HepG2 (cell line): ENCODE measurements around the gene ZSWIM5. TPM values are rescaled to one million over a fixed set of nuclear protein-coding genes. Genes with fewer than 3 reads are reported as not detected.

ENCODE experiments used
- ARID2 ChIP-seq: sonication (generic); formaldehyde crosslinking; IDR thresholded peaks from 2 replicates; pipeline ENCODE4 v1.8.1; 2022; ENCODE audit warnings: mild to moderate bottlenecking, missing genetic modification reagents, borderline replicate concordance
- CBX5 ChIP-seq: sonication (generic); formaldehyde crosslinking; IDR thresholded peaks from 2 replicates; pipeline ENCODE4 v1.4.0; 2020; ENCODE audit warnings: missing genetic modification reagents, borderline replicate concordance
- GLI4 ChIP-seq: sonication (generic); formaldehyde crosslinking; IDR thresholded peaks from 2 replicates; pipeline ENCODE4 v1.5.1; 2020; ENCODE audit warnings: missing genetic modification reagents, mild to moderate bottlenecking, moderate library complexity, borderline replicate concordance
- HNRNPH1 ChIP-seq: fragments of 200-400 bp; formaldehyde crosslinking; optimal IDR thresholded peaks from 2 replicates; pipeline ENCODE3; 2017; ENCODE audit warnings: mild to moderate bottlenecking, low read depth, low read length
- HOXA9 ChIP-seq: sonication (generic); formaldehyde crosslinking; IDR thresholded peaks from 2 replicates; pipeline ENCODE4 v1.8.1; 2022; ENCODE audit warnings: missing genetic modification reagents, mild to moderate bottlenecking, moderate library complexity, borderline replicate concordance
- IRX3 ChIP-seq: sonication (generic); formaldehyde crosslinking; IDR thresholded peaks from 2 replicates; pipeline ENCODE4 v1.8.1; 2023; ENCODE audit warnings: mild to moderate bottlenecking, low read depth, missing genetic modification reagents, borderline replicate concordance
- ISX ChIP-seq: sonication (generic); formaldehyde crosslinking; conservative IDR thresholded peaks from 2 replicates; pipeline ENCODE4 v1.5.0; 2020; ENCODE audit warnings: missing genetic modification reagents
- NBN ChIP-seq: fragments of 450-650 bp; conservative IDR thresholded peaks from 2 replicates; pipeline ENCODE4 v1.6.1; 2017
- NCOR1 ChIP-seq: fragments of 200-600 bp; sonication (generic); IDR thresholded peaks from 2 replicates; pipeline ENCODE4 v1.7.0; 2017; ENCODE audit warnings: antibody characterized with exemption, low read length, borderline replicate concordance
- PAWR ChIP-seq: sonication (generic); formaldehyde crosslinking; IDR thresholded peaks from 2 replicates; pipeline ENCODE4 v1.4.0; 2020; ENCODE audit warnings: missing genetic modification reagents, mild to moderate bottlenecking, borderline replicate concordance
- ZNF496 ChIP-seq: sonication (generic); formaldehyde crosslinking; IDR thresholded peaks from 2 replicates; pipeline ENCODE4 v1.8.1; 2023; ENCODE audit warnings: mild to moderate bottlenecking, moderate library complexity, missing genetic modification reagents; ENCODE audit not compliant: insufficient replicate concordance
- ZNF670 ChIP-seq: sonication (generic); formaldehyde crosslinking; IDR thresholded peaks from 2 replicates; pipeline ENCODE4 v1.8.0; 2022; ENCODE audit warnings: mild to moderate bottlenecking, missing genetic modification reagents, borderline replicate concordance
- ZNF678 ChIP-seq: sonication (generic); formaldehyde crosslinking; IDR thresholded peaks from 2 replicates; pipeline ENCODE4 v1.4.0; 2020; ENCODE audit warnings: mild to moderate bottlenecking, missing genetic modification reagents
- ZSCAN20 ChIP-seq: sonication (generic); formaldehyde crosslinking; IDR thresholded peaks from 2 replicates; pipeline ENCODE4 v1.4.0; 2020; ENCODE audit warnings: missing genetic modification reagents, mild to moderate bottlenecking, borderline replicate concordance
- polyA plus RNA-seq, 8 experiments: library from polyadenylated mRNA; depleted of rRNA in 3 of 8; stranded (reverse) in 7 of 8; unstranded in 1 of 8; fragments of >200 nt; fragmentation: Illumina TruSeq in 4 of 8; extraction: Trizol in 4 of 8; gene quantifications; 2 replicates each; pipeline versions ENCODE4 v1.2.1 to v1.2.3, GENCODE V29; 2011 to 2016; ENCODE audit warnings: low read depth in 4 of 8, missing spikeins in 1 of 8, mixed read lengths in 1 of 8; ENCODE audit not compliant: insufficient read depth in 1 of 8
- total RNA-seq, 5 experiments: library from RNA; depleted of rRNA; stranded (reverse); fragments of >200 nt; fragmentation: Illumina TruSeq; extraction: Trizol; gene quantifications; 2 replicates each; pipeline ENCODE4 v1.2.3, GENCODE V29; 2016; ENCODE audit warnings: low read depth in 1 of 5
- TF ChIP-seq, protein P1 (sequence below): sonication (generic); formaldehyde crosslinking; IDR thresholded peaks from 2 replicates; pipeline ENCODE4 v1.5.0; 2020; ENCODE audit warnings: mild to moderate bottlenecking, low read depth, missing genetic modification reagents, borderline replicate concordance
- TF ChIP-seq, protein P2 (sequence below): sonication (generic); formaldehyde crosslinking; IDR thresholded peaks from 2 replicates; pipeline ENCODE4 v1.4.0; 2020; ENCODE audit warnings: mild to moderate bottlenecking, missing genetic modification reagents
- TF ChIP-seq, protein P3 (sequence below): sonication (generic); formaldehyde crosslinking; IDR thresholded peaks from 2 replicates; pipeline ENCODE4 v1.4.0; 2020; ENCODE audit warnings: low read depth, missing genetic modification reagents
- TF ChIP-seq, protein P4 (sequence below): sonication (generic); formaldehyde crosslinking; IDR thresholded peaks from 2 replicates; pipeline ENCODE4 v1.5.0; 2020; ENCODE audit warnings: missing genetic modification reagents, mild to moderate bottlenecking, borderline replicate concordance
- TF ChIP-seq, protein P5 (sequence below): sonication (generic); formaldehyde crosslinking; IDR thresholded peaks from 2 replicates; pipeline ENCODE4 v1.8.1; 2022; ENCODE audit warnings: mild to moderate bottlenecking, missing genetic modification reagents

Gene ZSWIM5
- total and polyA plus RNA-seq, 2 of the 13 experiments (the other 11 are each of a cell fraction or from before 2014, with no cell fraction given) = 11.0 to 20.6 TPM

DNA sequence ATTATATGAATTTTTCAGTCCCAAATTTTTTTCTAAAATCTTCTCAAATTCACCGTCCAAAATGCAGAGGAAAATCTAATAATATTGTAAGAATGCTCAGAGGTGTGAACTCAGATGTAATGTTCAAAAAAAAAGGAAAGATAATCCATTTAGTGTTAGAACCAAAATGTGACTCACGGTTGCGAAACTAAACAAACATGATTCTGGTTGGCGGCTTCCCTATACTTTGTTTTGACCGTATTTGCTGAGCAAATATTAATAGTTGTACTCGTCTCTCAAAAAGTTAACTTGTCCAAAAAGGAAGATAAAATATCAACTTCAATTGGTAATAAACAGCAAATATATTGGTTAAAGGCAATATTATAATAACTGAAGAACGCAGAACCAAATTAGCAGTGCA is 34.4 kb downstream of the ZSWIM5 start (continued):
- TF ChIP-seq, protein P1, sequence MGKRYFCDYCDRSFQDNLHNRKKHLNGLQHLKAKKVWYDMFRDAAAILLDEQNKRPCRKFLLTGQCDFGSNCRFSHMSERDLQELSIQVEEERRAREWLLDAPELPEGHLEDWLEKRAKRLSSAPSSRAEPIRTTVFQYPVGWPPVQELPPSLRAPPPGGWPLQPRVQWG (CRISPR knock-in tag) = no peak
- TF ChIP-seq CBX5 (CRISPR knock-in tag) (no peak), HNRNPH1 (no peak), ZNF670 (CRISPR knock-in tag) (0 out of 2 replicates have a peak, but pooled peaks have one; percentile 27), ISX (CRISPR knock-in tag) (no peak), NCOR1 (peak; percentile 87), ZSCAN20 (no peak), NBN (no peak), IRX3 (CRISPR knock-in tag) (no peak), PAWR (no peak), ZNF496 (CRISPR knock-in tag) (no peak), GLI4 (no peak), ZNF678 (no peak), ARID2 (CRISPR knock-in tag) (no peak), HOXA9 (CRISPR knock-in tag) (no peak)
- TF ChIP-seq, protein P2, sequence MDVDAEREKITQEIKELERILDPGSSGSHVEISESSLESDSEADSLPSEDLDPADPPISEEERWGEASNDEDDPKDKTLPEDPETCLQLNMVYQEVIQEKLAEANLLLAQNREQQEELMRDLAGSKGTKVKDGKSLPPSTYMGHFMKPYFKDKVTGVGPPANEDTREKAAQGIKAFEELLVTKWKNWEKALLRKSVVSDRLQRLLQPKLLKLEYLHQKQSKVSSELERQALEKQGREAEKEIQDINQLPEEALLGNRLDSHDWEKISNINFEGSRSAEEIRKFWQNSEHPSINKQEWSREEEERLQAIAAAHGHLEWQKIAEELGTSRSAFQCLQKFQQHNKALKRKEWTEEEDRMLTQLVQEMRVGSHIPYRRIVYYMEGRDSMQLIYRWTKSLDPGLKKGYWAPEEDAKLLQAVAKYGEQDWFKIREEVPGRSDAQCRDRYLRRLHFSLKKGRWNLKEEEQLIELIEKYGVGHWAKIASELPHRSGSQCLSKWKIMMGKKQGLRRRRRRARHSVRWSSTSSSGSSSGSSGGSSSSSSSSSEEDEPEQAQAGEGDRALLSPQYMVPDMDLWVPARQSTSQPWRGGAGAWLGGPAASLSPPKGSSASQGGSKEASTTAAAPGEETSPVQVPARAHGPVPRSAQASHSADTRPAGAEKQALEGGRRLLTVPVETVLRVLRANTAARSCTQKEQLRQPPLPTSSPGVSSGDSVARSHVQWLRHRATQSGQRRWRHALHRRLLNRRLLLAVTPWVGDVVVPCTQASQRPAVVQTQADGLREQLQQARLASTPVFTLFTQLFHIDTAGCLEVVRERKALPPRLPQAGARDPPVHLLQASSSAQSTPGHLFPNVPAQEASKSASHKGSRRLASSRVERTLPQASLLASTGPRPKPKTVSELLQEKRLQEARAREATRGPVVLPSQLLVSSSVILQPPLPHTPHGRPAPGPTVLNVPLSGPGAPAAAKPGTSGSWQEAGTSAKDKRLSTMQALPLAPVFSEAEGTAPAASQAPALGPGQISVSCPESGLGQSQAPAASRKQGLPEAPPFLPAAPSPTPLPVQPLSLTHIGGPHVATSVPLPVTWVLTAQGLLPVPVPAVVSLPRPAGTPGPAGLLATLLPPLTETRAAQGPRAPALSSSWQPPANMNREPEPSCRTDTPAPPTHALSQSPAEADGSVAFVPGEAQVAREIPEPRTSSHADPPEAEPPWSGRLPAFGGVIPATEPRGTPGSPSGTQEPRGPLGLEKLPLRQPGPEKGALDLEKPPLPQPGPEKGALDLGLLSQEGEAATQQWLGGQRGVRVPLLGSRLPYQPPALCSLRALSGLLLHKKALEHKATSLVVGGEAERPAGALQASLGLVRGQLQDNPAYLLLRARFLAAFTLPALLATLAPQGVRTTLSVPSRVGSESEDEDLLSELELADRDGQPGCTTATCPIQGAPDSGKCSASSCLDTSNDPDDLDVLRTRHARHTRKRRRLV (CRISPR knock-in tag) = no peak
- TF ChIP-seq, protein P3, sequence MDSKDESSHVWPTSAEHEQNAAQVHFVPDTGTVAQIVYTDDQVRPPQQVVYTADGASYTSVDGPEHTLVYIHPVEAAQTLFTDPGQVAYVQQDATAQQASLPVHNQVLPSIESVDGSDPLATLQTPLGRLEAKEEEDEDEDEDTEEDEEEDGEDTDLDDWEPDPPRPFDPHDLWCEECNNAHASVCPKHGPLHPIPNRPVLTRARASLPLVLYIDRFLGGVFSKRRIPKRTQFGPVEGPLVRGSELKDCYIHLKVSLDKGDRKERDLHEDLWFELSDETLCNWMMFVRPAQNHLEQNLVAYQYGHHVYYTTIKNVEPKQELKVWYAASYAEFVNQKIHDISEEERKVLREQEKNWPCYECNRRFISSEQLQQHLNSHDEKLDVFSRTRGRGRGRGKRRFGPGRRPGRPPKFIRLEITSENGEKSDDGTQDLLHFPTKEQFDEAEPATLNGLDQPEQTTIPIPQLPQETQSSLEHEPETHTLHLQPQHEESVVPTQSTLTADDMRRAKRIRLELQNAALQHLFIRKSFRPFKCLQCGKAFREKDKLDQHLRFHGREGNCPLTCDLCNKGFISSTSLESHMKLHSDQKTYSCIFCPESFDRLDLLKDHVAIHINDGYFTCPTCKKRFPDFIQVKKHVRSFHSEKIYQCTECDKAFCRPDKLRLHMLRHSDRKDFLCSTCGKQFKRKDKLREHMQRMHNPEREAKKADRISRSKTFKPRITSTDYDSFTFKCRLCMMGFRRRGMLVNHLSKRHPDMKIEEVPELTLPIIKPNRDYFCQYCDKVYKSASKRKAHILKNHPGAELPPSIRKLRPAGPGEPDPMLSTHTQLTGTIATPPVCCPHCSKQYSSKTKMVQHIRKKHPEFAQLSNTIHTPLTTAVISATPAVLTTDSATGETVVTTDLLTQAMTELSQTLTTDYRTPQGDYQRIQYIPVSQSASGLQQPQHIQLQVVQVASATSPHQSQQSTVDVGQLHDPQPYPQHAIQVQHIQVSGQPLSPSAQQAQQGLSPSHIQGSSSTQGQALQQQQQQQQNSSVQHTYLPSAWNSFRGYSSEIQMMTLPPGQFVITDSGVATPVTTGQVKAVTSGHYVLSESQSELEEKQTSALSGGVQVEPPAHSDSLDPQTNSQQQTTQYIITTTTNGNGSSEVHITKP (CRISPR knock-in tag) = no peak
- TF ChIP-seq, protein P4, sequence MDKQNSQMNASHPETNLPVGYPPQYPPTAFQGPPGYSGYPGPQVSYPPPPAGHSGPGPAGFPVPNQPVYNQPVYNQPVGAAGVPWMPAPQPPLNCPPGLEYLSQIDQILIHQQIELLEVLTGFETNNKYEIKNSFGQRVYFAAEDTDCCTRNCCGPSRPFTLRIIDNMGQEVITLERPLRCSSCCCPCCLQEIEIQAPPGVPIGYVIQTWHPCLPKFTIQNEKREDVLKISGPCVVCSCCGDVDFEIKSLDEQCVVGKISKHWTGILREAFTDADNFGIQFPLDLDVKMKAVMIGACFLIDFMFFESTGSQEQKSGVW = no peak
- TF ChIP-seq, protein P5, sequence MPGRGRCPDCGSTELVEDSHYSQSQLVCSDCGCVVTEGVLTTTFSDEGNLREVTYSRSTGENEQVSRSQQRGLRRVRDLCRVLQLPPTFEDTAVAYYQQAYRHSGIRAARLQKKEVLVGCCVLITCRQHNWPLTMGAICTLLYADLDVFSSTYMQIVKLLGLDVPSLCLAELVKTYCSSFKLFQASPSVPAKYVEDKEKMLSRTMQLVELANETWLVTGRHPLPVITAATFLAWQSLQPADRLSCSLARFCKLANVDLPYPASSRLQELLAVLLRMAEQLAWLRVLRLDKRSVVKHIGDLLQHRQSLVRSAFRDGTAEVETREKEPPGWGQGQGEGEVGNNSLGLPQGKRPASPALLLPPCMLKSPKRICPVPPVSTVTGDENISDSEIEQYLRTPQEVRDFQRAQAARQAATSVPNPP (CRISPR knock-in tag) = no peak
